Neural progenitor cell (in vitro differentiated cells): ENCODE results near the gene CYP39A1. TPM values are rescaled to one million over a fixed set of nuclear protein-coding genes. Genes with fewer than 3 reads are reported as not detected.

ENCODE experiments used
- DNase-seq: peaks from one replicate; pipeline ENCODE4 v3.0.0-alpha.2; 2016; ENCODE audit warnings: low spot score
- H2AFZ ChIP-seq: fragments of 200-600 bp; sonication (generic); replicated peaks from 2 replicates; pipeline ENCODE4 v1.6.1; 2016; ENCODE audit warnings: antibody characterized with exemption
- H3F3A ChIP-seq: fragments of 200-600 bp; sonication (generic); 2 replicates; pipeline ENCODE4 v1.6.1; 2016; ENCODE audit warnings: antibody characterized with exemption, low read depth
- H3K27ac ChIP-seq: fragments of 200-600 bp; sonication (generic); 2 replicates; pipeline ENCODE4 v1.5.1; 2016; ENCODE audit warnings: mild to moderate bottlenecking
- H3K27me3 ChIP-seq: fragments of 200-600 bp; sonication (generic); 2 replicates; pipeline ENCODE4 v1.6.1; 2016; ENCODE audit warnings: mild to moderate bottlenecking, moderate library complexity
- H3K36me3 ChIP-seq: fragments of 200-600 bp; sonication (generic); 2 replicates; pipeline ENCODE4 v1.5.1; 2016
- H3K4me1 ChIP-seq: fragments of 200-600 bp; sonication (generic); 2 replicates; pipeline ENCODE4 v1.6.1; 2016; ENCODE audit warnings: mixed run types
- H3K4me2 ChIP-seq: fragments of 200-600 bp; sonication (generic); 2 replicates; pipeline ENCODE4 v1.6.1; 2016
- H3K4me3 ChIP-seq: fragments of 200-600 bp; sonication (generic); 2 replicates; pipeline ENCODE4 v1.5.1; 2016
- H3K79me2 ChIP-seq: fragments of 200-600 bp; sonication (generic); 2 replicates; pipeline ENCODE4 v1.6.1; 2016; ENCODE audit warnings: low read depth
- H3K9ac ChIP-seq: fragments of 200-600 bp; sonication (generic); 2 replicates; pipeline ENCODE4 v1.6.1; 2016
- H3K9me3 ChIP-seq: fragments of 200-600 bp; sonication (generic); 2 replicates; pipeline ENCODE4 v1.5.1; 2016; ENCODE audit warnings: low read depth
- H4K20me1 ChIP-seq: fragments of 200-600 bp; sonication (generic); 2 replicates; pipeline ENCODE4 v1.6.1; 2016; ENCODE audit warnings: low read depth
- H3K27ac Mint-ChIP-seq: 3 replicates; pipeline ENCODE4 v1.8.0; 2021; ENCODE audit warnings: mixed read lengths
- H3K27me3 Mint-ChIP-seq: 2 replicates; pipeline ENCODE4 v1.8.0; 2022; ENCODE audit warnings: low read depth, mild to moderate bottlenecking, inconsistent platforms, moderate library complexity, mixed read lengths; ENCODE audit not compliant: insufficient read depth
- H3K36me3 Mint-ChIP-seq: 3 replicates; pipeline ENCODE4 v1.8.0; 2021; ENCODE audit warnings: mixed read lengths
- H3K4me1 Mint-ChIP-seq: 3 replicates; pipeline ENCODE4 v1.8.0; 2021; ENCODE audit warnings: mixed read lengths
- H3K4me3 Mint-ChIP-seq: 3 replicates; pipeline ENCODE4 v1.8.0; 2021; ENCODE audit warnings: mild to moderate bottlenecking, moderate library complexity, mixed read lengths
- H3K9me3 Mint-ChIP-seq: 3 replicates; pipeline ENCODE4 v1.8.0; 2020; ENCODE audit warnings: mixed read lengths
- CTCF ChIP-seq: fragments of 200-600 bp; sonication (generic); IDR thresholded peaks from 2 replicates; pipeline ENCODE4 v1.5.1; 2017; ENCODE audit warnings: antibody characterized with exemption, mild to moderate bottlenecking
- EZH2 ChIP-seq: fragments of 200-600 bp; sonication (generic); IDR thresholded peaks from 2 replicates; pipeline ENCODE4 v1.6.1; 2017; ENCODE audit warnings: antibody characterized with exemption, mild to moderate bottlenecking, moderate library complexity
- EZH2phosphoT487 ChIP-seq: fragments of 200-600 bp; sonication (generic); IDR thresholded peaks from 2 replicates; pipeline ENCODE4 v1.6.1; 2017; ENCODE audit warnings: antibody characterized with exemption
- total RNA-seq: library from RNA; depleted of rRNA; stranded (reverse); fragments of >200 nt; gene quantifications from 2 replicates; pipeline ENCODE4 v1.2.3, GENCODE V29; 2015; ENCODE audit warnings: low replicate concordance

The CYP39A1 gene
- total RNA-seq, 1 donor from 2014 or later: 7.1 TPM

- Histone ChIP-seq H3K9me3 (no peaks in the 10 kb centered on the region), H3K4me2 (peak overlapping the region; percentile 90), H3F3A (no peaks in the 10 kb centered on the region), H3K9ac (peak overlapping the region; percentile 13), H3K36me3 (no peaks in the 10 kb centered on the region), H3K4me1 (peaks cover 22% of the 10 kb centered on the region), H3K79me2 (peaks cover 14% of the 10 kb centered on the region), H3K4me3 (peak overlapping the region; percentile 85), H3K27me3 (peaks cover 18% of the 10 kb centered on the region), H3K27ac (no peak overlapping the region), H2AFZ (peak overlapping the region; percentile 95), H4K20me1 (peaks cover 11% of the 10 kb centered on the region)
- Mint-ChIP-seq H3K27me3 (no peaks in the 10 kb centered on the region), H3K36me3 (no peaks in the 10 kb centered on the region), H3K4me3 (peak overlapping the region; percentile 94), H3K4me1 (peaks cover 20% of the 10 kb centered on the region), H3K9me3 (no peaks in the 10 kb centered on the region), H3K27ac (no peak overlapping the region)
- no peak for DNase-seq
- TF ChIP-seq CTCF: no peak
- TF ChIP-seq EZH2phosphoT487: no peak
- no peak for TF ChIP-seq EZH2
Measured at GRCh38 chr6:46653439-46654195, 999 bp upstream of the CYP39A1 start.

DNA sequence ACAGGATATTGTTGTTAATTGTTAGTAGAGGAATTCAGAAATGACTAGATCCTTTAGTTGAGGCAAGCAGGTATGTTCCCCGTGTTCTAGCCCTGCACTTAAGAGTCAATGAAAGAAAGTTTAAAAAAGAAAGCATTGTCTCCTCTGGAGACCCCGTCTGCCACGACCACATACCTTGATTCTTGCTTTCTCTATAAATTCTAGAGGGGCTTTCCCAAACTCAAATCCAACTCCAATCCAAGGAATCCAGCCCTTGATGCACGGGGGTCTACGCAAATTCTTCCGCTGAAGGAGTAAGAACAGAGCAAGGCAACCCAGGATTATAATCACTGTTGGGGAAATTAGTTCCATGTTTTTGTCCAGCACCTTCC, 401 bp downstream of the CYP39A1 start:
- Histone ChIP-seq H2AFZ (peak overlapping the region; percentile 98), H3K4me3 (peak overlapping the region; percentile 85), H3K27ac (no peak overlapping the region), H3F3A (no peaks in the 10 kb centered on the region), H3K36me3 (no peaks in the 10 kb centered on the region), H3K4me1 (peaks cover 22% of the 10 kb centered on the region), H3K4me2 (peak overlapping the region; percentile 90), H3K9ac (peak overlapping the region; percentile 29), H3K27me3 (peaks cover 18% of the 10 kb centered on the region), H3K79me2 (peaks cover 14% of the 10 kb centered on the region), H3K9me3 (no peaks in the 10 kb centered on the region), H4K20me1 (peaks cover 11% of the 10 kb centered on the region)
- DNase-seq: no peak
- H3K4me1 Mint-ChIP-seq: peaks cover 20% of the 10 kb centered on the region
- no peak overlapping the region for H3K27ac Mint-ChIP-seq
- no peaks in the 10 kb centered on the region for H3K9me3 Mint-ChIP-seq
- no peaks in the 10 kb centered on the region for H3K36me3 Mint-ChIP-seq
- TF ChIP-seq CTCF: no peak
- no peak for TF ChIP-seq EZH2
- no peak for TF ChIP-seq EZH2phosphoT487
- peak overlapping the region; percentile 94 for H3K4me3 Mint-ChIP-seq
- no peaks in the 10 kb centered on the region for H3K27me3 Mint-ChIP-seq

DNA sequence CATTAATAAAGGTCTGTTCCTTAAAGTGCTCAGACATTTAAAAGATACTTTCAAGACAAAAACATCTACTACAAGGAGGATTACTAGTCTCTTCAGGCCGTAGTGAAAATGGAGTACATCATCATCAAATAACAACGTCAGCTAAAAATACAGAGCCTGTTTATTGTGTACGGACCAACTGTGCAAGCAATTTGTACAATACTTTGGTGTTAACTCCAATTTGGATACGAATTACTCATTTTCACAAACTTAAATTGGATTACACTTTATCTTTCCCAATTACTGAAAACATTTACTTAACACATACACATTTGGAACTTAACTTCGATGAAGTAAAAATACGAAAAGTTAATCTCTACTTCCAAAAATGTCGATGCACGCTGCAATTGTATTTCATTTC, 802 bp downstream of the CYP39A1 start:
- peak overlapping the region; percentile 94 for H3K4me3 Mint-ChIP-seq
- Histone ChIP-seq H3K27ac (no peak overlapping the region), H3K4me1 (peaks cover 22% of the 10 kb centered on the region), H3K9me3 (no peaks in the 10 kb centered on the region), H3K9ac (peak overlapping the region; percentile 29), H3K36me3 (no peaks in the 10 kb centered on the region), H2AFZ (peak overlapping the region; percentile 98), H3K79me2 (peaks cover 14% of the 10 kb centered on the region), H3K27me3 (peaks cover 18% of the 10 kb centered on the region), H3K4me3 (peak overlapping the region; percentile 85), H3F3A (no peaks in the 10 kb centered on the region), H3K4me2 (peak overlapping the region; percentile 90), H4K20me1 (peaks cover 11% of the 10 kb centered on the region)
- no peak for DNase-seq
- no peak overlapping the region for H3K27ac Mint-ChIP-seq
- H3K27me3 Mint-ChIP-seq: peaks cover 2% of the 10 kb centered on the region
- TF ChIP-seq EZH2phosphoT487 (no peak), EZH2 (no peak), CTCF (no peak)
- no peaks in the 10 kb centered on the region for H3K36me3 Mint-ChIP-seq
- peaks cover 20% of the 10 kb centered on the region for H3K4me1 Mint-ChIP-seq
- no peaks in the 10 kb centered on the region for H3K9me3 Mint-ChIP-seq
